ENCODE data around the gene ACAP2. TPM values are rescaled to one million over a fixed set of nuclear protein-coding genes. Genes with fewer than 3 reads are reported as not detected.
"Not testable (repeated sequence)": the region's sequence is repeated elsewhere in the genome, so short reads cannot be mapped to it uniquely, and the experiment has no call there.

The ACAP2 gene
- total RNA-seq, 1 donor from 2014 or later: 46.0 TPM

DNA sequence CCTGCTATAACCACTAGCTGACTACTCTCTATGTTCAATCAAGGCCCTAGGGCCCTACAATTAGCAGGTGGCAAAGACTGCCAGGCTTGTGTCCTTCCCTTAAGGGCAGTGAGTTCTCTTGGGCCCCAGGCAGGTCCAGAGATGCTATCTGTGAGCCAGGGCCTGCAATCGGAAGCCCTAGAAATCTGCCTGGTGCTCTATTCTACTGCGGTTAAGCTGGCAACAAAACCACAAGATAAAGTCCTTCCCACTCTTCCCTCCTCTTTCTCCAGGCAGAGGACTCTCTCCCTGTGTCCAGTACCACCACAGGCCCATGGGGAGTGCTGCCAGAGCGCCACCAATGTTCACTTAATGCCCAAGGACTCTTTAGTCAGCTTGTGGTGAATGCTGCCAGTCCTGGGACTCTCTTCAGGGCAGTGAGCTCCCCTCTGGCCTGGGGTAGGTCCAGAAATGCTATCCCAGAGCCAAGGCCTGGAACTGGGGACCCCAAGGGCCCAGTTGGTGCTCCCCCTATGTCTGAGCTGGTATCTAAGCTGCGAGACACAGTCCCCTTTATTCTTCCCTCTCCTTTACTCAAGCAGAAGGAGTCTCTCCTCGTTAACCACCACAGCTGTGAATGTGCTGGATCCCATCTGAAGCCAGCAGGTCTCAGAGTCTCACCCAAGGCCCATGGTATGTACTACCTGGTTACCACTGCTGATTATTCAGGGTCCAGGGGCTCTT is 206.6 kb downstream of the ACAP2 start:
- H4K20me1 ChIP-seq (ENCODE audit: insufficient read depth, low read length): no peaks in the 10 kb centered on the region
- Mint-ChIP-seq H3K27me3 (ENCODE audit: low read depth, unreplicated experiment) (no peaks in the 10 kb centered on the region), H3K27ac (ENCODE audit: unreplicated experiment) (no peak overlapping the region), H3K4me1 (ENCODE audit: low read depth, unreplicated experiment) (peaks cover 13% of the 10 kb centered on the region), H3K4me3 (ENCODE audit: unreplicated experiment) (no peak overlapping the region), H3K9me3 (ENCODE audit: unreplicated experiment) (peaks cover 4% of the 10 kb centered on the region), H3K36me3 (ENCODE audit: low read depth, unreplicated experiment) (peaks cover 8% of the 10 kb centered on the region)
- peaks cover 8% of the 10 kb centered on the region for H3K79me2 ChIP-seq (ENCODE audit: insufficient read depth, low read length)
- H3K4me2 ChIP-seq (ENCODE audit: low read length): no peak overlapping the region
- no peak overlapping the region for H3K9ac ChIP-seq (ENCODE audit: low read length)
- TF ChIP-seq, protein P1, sequence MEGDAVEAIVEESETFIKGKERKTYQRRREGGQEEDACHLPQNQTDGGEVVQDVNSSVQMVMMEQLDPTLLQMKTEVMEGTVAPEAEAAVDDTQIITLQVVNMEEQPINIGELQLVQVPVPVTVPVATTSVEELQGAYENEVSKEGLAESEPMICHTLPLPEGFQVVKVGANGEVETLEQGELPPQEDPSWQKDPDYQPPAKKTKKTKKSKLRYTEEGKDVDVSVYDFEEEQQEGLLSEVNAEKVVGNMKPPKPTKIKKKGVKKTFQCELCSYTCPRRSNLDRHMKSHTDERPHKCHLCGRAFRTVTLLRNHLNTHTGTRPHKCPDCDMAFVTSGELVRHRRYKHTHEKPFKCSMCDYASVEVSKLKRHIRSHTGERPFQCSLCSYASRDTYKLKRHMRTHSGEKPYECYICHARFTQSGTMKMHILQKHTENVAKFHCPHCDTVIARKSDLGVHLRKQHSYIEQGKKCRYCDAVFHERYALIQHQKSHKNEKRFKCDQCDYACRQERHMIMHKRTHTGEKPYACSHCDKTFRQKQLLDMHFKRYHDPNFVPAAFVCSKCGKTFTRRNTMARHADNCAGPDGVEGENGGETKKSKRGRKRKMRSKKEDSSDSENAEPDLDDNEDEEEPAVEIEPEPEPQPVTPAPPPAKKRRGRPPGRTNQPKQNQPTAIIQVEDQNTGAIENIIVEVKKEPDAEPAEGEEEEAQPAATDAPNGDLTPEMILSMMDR (IDR thresholded peaks at IDR 0.05; ENCODE audit: insufficient read depth, low read depth, low read length): no peak
- TF ChIP-seq EZH2 (IDR thresholded peaks at IDR 0.05; ENCODE audit: insufficient read depth, low read length): no peak
- no peak for FAIRE-seq
- H3K27me3 ChIP-seq (ENCODE audit: insufficient read depth, low read length): no peaks in the 10 kb centered on the region
- H2AFZ ChIP-seq (ENCODE audit: low read depth, low read length): no peak overlapping the region
- no peak overlapping the region for H3K27ac ChIP-seq (ENCODE audit: low read depth, low read length)
- H3K4me3 ChIP-seq (ENCODE audit: insufficient read depth, low read depth, low read length): no peak overlapping the region
- DNase-seq (ENCODE audit: low read depth): no peak
- H3K4me1 ChIP-seq (ENCODE audit: insufficient read depth, low read length): no peaks in the 10 kb centered on the region
- no peaks in the 10 kb centered on the region for H3K36me3 ChIP-seq (ENCODE audit: insufficient read depth, low read length)
- no peaks in the 10 kb centered on the region for H3K9me3 ChIP-seq (ENCODE audit: insufficient read depth, low read depth, low read length)

DNA sequence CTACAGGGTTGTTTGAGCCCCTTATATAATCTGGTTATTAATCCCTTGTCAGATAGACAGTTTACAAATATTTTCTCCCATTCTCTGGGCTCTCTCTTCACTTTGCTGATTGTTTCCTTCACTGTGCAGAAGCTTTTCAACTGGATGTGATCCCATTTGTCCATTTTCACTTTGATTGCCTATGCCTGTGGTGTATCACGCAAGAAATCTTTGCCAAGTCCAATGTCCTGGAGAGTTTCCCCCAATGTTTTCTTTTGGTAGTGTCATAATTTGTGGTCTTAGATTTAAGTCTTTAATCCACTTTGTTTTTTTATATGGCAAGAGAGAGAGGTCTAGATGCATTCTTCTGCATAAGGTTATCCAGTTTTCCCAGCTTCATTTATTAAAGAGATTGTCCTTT is 212.6 kb downstream of the ACAP2 start:
- no peaks in the 10 kb centered on the region for H3K9me3 ChIP-seq (ENCODE audit: insufficient read depth, low read depth, low read length)
- H4K20me1 ChIP-seq (ENCODE audit: insufficient read depth, low read length): no peaks in the 10 kb centered on the region
- no peaks in the 10 kb centered on the region for H3K4me1 ChIP-seq (ENCODE audit: insufficient read depth, low read length)
- no peaks in the 10 kb centered on the region for H3K36me3 ChIP-seq (ENCODE audit: insufficient read depth, low read length)
- H3K4me2 ChIP-seq (ENCODE audit: low read length): no peak overlapping the region
- Mint-ChIP-seq H3K27me3 (ENCODE audit: low read depth, unreplicated experiment) (no peaks in the 10 kb centered on the region), H3K4me1 (ENCODE audit: low read depth, unreplicated experiment) (no peaks in the 10 kb centered on the region), H3K9me3 (ENCODE audit: unreplicated experiment) (peaks cover 4% of the 10 kb centered on the region), H3K4me3 (ENCODE audit: unreplicated experiment) (no peak overlapping the region), H3K27ac (ENCODE audit: unreplicated experiment) (no peak overlapping the region), H3K36me3 (ENCODE audit: low read depth, unreplicated experiment) (peaks cover 11% of the 10 kb centered on the region)
- no peak overlapping the region for H3K27ac ChIP-seq (ENCODE audit: low read depth, low read length)
- FAIRE-seq (no peak), DNase-seq (ENCODE audit: low read depth) (no peak)
- H3K9ac ChIP-seq (ENCODE audit: low read length): no peak overlapping the region
- H2AFZ ChIP-seq (ENCODE audit: low read depth, low read length): no peak overlapping the region
- TF ChIP-seq, protein P1 (IDR thresholded peaks at IDR 0.05; ENCODE audit: insufficient read depth, low read depth, low read length): no peak
- no peak for TF ChIP-seq EZH2 (IDR thresholded peaks at IDR 0.05; ENCODE audit: insufficient read depth, low read length)
- H3K4me3 ChIP-seq (ENCODE audit: insufficient read depth, low read depth, low read length): no peak overlapping the region
- no peaks in the 10 kb centered on the region for H3K79me2 ChIP-seq (ENCODE audit: insufficient read depth, low read length)
- no peaks in the 10 kb centered on the region for H3K27me3 ChIP-seq (ENCODE audit: insufficient read depth, low read length)

DNA sequence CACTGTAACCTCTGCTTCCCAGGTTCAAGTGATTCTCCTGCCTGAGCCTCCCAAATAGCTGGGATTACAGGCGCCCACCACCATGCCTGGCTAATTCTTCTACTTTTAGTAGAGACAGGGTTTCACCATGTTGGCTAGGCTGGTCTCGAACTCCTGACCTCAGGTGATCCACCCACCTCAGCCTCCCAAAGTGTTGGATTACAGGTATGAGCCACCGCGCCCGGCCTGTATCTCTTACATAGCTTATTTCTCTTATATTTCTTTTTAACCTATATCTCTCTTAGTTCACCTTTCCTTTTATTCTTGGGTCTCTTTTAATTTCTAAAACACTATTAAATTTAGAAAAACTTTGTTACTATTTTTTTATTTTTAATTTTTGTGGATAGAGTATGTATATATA is 213.9 kb downstream of the ACAP2 start:
- not testable (repeated sequence) for H3K4me2 ChIP-seq (ENCODE audit: low read length); H3K27ac Mint-ChIP-seq (ENCODE audit: unreplicated experiment); H3K79me2 ChIP-seq (ENCODE audit: insufficient read depth, low read length); H4K20me1 ChIP-seq (ENCODE audit: insufficient read depth, low read length); H3K27me3 ChIP-seq (ENCODE audit: insufficient read depth, low read length); H3K4me1 Mint-ChIP-seq (ENCODE audit: low read depth, unreplicated experiment); H3K9ac ChIP-seq (ENCODE audit: low read length); H3K4me3 ChIP-seq (ENCODE audit: insufficient read depth, low read depth, low read length); H3K36me3 ChIP-seq (ENCODE audit: insufficient read depth, low read length); H2AFZ ChIP-seq (ENCODE audit: low read depth, low read length); H3K36me3 Mint-ChIP-seq (ENCODE audit: low read depth, unreplicated experiment); H3K27me3 Mint-ChIP-seq (ENCODE audit: low read depth, unreplicated experiment); H3K27ac ChIP-seq (ENCODE audit: low read depth, low read length); H3K9me3 ChIP-seq (ENCODE audit: insufficient read depth, low read depth, low read length); FAIRE-seq; DNase-seq (ENCODE audit: low read depth); H3K4me1 ChIP-seq (ENCODE audit: insufficient read depth, low read length); H3K9me3 Mint-ChIP-seq (ENCODE audit: unreplicated experiment); H3K4me3 Mint-ChIP-seq (ENCODE audit: unreplicated experiment)
